ENCODE data around the gene GUCA1A.
"Not testable (repeated sequence)": the region's sequence is repeated elsewhere in the genome, so short reads cannot be mapped to it uniquely, and the experiment has no call there.

Gene GUCA1A

DNA sequence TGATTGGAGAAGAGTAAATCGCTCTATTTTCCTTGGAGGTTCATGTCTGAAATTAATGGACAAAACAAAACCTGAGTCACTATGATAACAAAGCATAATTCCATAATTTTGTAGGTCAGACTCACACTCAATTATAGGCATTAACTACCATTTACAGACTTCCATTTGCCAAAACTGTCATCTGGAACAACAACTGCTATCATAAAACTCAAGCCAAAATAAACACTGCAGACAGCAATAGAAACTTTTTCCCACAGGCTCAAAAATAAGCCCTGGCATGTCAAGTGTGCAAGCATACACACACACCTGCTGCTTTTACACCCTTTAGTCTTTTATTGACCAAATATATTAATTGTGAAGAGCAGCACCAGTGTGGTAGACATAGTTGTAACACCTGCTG, 37.4 kb downstream of the GUCA1A start:
- no peak for DNase-seq (ENCODE audit: low spot score)

DNA sequence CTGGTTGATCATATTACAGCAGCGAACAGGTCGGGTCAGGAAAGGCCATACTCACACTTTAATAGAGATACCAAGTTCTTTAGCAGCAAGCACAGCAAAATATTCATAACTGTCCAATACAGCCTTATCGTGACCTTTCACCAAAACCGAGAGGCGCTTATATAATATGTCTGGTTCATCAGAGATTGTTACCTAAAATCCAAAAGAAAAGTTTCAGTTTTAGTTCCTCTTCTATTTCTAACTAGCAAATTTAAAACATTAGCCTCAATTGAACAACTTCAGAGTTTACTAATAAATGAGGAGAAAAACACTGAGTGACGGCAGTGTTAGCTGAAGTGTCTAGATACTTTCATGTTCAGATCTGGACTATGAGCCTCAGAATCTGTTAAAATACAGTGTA, 38.6 kb downstream of the GUCA1A start:
- DNase-seq (ENCODE audit: low spot score), result no peak

DNA sequence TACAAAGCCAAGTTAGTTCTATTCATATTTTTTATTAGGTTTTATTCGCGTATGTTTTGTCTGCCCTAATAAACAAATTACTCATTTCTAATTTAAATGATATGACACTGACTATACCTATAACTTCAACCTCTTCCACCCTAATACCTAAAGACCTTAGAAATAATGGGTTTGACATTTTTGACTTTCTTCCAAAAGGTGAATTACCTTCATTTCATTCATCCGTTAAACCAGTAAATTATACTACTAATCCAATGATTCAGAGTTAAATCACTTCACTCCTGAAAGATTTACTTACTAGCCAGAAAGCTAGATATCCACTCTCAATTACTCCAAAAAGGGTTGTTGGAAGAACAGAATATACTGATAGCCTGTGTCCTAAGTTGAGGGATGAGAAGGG, 39.3 kb downstream of the GUCA1A start:
- DNase-seq (ENCODE audit: low spot score), result no peak

DNA sequence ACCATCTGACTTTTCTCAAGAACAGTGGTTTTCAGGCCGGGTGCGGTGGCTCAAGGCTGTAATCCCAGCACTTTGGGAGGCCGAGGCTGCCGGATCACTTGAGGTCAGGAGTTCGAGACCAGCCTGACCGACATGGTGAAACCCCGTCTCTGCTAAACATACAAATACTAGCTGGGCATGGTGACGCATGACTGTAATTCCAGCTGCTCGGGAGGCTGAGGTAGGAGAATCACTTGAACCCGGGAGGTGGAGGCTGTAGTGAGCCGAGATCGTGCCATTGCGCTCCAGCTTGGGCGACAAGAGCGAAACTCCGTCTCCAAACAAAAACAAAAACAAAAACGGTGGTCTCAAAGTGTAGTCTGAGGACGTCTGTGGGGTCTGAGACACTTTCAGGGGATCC, 43.3 kb downstream of the GUCA1A start:
- not testable (repeated sequence) for DNase-seq (ENCODE audit: low spot score)

DNA sequence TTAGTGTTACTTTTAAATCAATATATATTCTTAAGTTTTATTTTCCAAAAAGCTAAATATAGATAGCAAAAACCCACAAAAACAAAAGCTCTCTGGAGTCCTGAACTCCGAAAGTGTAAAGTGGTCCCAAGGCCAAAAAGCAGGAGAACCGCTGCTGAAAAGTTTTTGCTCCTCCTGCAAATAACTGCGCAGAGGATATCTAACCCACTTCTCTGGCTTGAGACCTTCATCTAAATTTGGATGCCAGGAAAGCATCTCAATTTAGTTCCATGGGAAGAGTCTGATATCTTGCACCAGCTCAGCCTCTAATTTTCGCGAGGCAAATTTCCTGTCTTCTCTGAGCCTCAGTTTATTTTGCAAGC, 44.0 kb downstream of the GUCA1A start:
- no peak for DNase-seq (ENCODE audit: low spot score)

GRCh38 chr6:42217519-42218367, 44.6 kb downstream of the GUCA1A start, which contains the start of gene MRPS10:
TSS of gene MRPS10 (minus strand) at chr6:42217861. CDS start at chr6:42217849, 12 bp downstream.
- peak; percentile 93 for DNase-seq (ENCODE audit: low spot score)

DNA sequence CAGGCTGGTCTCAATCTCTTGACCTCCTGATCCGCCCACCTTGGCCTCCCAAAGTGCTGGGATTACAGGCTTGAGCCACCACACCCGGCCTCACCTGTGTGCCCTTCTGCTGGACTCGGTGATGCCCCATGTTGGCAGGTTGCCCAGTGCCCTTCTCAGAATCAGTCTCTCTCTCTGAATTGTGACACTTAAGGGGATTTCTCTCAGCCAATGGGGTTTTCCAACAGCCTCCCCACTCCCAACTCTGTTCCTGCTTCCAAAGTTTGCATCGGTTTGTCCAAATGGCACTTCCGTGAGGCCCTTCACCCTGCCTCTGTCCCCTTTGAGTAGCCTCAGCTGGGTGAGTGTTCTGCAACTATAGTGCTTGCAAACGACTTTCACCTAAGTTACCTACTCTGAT, 47.6 kb downstream of the GUCA1A start:
- no peak for DNase-seq (ENCODE audit: low spot score)

DNA sequence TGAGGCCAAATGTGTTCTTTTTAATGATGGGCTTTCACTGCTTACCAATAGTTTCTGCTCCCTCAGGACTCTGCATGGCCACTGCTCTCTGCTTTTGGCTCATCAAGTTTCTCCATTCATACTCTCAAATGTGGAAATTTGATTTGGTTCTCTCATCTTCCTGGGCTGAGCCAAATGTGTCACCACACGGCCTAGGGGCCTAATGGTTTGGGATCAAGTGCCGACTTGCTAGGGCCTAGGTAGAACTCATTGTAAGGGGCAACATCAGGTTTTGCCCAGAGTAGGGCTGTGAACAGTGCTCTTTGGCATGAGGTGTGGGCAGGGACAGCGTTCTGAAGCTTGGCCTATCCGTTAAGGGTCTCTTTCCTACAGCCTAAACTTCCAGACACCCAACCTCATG, 48.4 kb downstream of the GUCA1A start:
- no peak for DNase-seq (ENCODE audit: low spot score)

- no peak for DNase-seq (ENCODE audit: low spot score)
These were observed 49.3 kb downstream of the GUCA1A start for GRCh38 chr6:42222448-42222847.

DNA sequence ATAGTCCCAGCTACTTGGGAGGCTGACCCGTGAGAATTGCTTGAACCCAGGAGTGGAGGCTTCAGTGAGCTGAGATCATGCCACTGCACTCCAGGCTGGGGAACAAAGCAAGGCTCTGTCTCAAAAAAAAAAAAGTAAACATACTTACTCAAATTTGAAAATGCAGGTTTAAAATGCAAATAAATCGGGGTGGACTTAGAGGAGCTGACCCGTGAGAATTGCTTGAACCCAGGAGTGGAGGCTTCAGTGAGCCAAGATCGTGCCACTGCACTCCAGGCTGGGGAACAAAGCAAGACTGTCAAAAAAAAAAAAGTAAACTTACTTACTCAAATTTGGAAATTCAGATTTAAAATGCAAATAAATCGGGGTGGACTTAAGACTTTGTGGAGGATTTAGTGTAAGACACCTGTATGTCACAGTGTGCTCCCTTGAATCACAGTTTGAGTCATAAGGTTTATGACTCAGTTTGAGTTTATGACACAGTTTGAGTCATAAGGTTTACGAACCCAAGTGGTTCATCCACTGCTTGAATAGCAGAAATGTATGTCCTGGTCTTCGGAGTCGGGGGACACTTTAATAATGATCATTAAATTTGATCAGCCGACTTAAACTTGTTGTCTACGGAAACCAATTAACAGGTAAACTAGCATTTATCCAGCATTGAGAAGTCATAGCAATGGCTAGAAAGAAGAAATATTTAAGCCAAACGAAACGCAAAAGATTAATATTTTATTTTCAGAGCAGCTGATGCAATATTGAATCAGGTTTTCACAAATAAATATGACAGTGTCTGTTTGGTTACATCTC, 51.3 kb downstream of the GUCA1A start:
- DNase-seq (ENCODE audit: low spot score), result peak; percentile 88

GRCh38 chr6:42225029-42225339, 51.8 kb downstream of the GUCA1A start:
- DNase-seq (ENCODE audit: low spot score), result no peak

DNA sequence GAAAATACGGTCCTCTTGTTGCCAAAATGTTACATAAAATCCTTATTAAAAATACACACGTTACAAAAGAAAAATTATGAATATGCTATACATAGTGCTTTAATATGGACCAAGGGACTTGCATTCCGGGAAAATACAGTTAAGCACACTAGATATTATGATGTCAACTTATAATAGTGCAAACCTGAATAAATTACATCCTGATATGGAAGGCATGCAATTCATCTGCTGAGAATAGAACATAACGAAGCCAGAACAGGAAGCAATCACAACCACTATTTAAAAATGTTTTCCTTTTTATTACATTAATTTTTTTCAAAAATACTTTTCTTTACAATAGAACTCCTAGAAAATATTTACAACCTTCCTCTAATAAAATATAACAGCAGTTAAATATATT, 52.3 kb downstream of the GUCA1A start:
- DNase-seq (ENCODE audit: low spot score), result peak; percentile 48

DNA sequence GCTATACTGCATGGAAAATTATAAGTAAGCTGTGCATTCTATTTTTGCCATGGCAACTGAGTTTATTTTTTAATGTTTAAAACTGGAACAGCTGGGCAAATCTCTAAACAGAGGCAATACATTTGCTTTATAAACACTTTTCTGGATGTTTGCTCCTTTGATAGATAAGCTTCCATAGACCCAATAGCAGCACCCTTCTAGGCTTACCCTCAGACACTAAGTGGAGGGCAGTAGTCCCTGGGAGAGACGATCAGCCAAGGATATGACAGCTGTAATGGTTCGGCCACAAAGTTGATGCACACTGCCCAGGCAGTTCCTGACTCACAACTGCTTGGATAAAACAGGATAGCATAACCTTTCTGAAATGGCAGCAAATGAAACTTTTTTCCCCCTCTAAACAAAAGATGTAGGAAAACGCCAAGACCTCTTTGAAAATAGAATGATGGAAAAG, 53.0 kb downstream of the GUCA1A start:
- peak; percentile 59 for DNase-seq (ENCODE audit: low spot score)

DNA sequence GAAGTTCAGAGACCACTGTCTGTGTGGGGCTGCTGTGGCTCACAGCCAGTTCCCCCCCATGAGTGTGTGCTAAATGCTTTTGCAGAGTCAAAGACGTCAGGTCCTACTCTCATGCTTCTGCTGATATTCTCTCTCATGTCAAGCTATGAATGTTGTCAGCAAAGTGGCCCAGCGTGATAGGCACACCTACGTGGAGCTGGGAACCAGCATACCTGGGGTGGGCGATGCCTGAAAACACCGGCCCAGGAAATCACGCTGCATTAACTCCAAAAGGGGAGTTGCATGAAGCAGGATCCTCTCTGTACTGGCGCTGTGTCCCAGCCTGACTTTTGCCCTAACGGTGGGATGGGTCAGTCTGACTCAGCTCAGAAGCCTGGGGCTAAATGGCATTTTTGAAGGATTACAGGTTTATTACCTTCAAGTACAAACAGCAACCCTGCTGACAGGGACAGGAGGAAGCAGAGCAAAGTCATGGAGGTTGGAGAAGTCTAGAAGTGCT, 53.5 kb downstream of the GUCA1A start:
- DNase-seq (ENCODE audit: low spot score), result peak; percentile 93

DNA sequence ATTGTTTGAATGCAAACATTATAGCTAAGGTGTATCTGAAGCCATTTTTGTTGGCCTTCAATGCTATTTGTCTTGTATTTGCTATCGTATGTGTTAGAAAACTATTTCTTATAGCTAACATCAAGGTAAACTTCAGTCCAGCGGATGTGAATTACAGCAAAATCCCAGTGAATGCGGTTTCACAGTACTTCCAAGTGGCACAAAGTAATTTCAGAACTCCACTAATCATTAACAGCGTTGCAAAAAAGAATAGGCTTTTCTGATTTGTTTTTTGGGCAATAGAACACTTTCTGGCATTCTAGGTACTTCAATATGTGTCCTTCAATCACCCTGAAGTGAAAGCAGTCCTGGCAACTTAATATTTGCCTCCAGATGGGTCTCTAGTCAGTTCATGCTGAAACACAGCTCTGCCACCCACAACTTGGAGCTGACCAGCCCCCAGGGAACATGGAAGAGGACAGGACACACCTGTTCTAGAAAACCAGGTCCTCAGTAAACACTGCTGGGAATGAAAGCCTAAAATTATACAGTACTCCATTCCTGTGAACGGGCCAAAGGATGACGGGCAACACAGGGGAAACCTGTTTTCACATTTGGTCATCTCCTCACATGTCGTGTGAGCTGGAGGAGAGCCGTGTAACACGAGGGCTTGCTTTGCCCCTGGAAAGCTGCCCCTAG, 54.1 kb downstream of the GUCA1A start:
- peak; percentile 8 for DNase-seq (ENCODE audit: low spot score)

GRCh38 chr6:42228305-42228704, 55.1 kb downstream of the GUCA1A start:
- no peak for DNase-seq (ENCODE audit: low spot score)

All from SW480 (cell line).